SKM-1 (cell line): ENCODE results near the gene PCDHGC5.

Experiments
- DNase-seq: peaks from one replicate; lab custom pipeline; 2025; ENCODE audit not compliant: unreplicated experiment; lab: John Stamatoyannopoulos, UW

Gene PCDHGC5

GRCh38 chr5:141528291-141528984, 39.6 kb downstream of the PCDHGC5 start:
- DNase-seq, result no peak

- DNase-seq, result no peak
These were observed 40.1 kb downstream of the PCDHGC5 start for GRCh38 chr5:141529002-141529401.

- DNase-seq, result no peak
These were observed 41.0 kb downstream of the PCDHGC5 start for GRCh38 chr5:141529873-141530272.

GRCh38 chr5:141532726-141533125, 43.8 kb downstream of the PCDHGC5 start:
- no peak for DNase-seq

- no peak for DNase-seq
These were observed 45.0 kb downstream of the PCDHGC5 start for GRCh38 chr5:141533897-141534296.

- DNase-seq, result no peak
These were observed 45.8 kb downstream of the PCDHGC5 start for GRCh38 chr5:141534492-141535213.
